K562 (cell line): ENCODE results near the gene ICAM3. TPM values are rescaled to one million over a fixed set of nuclear protein-coding genes. Genes with fewer than 3 reads are reported as not detected.

Source experiments
- EGR1 ChIP-seq: fragments of 450-650 bp; conservative IDR thresholded peaks from 2 replicates; pipeline ENCODE4 v1.6.1; 2017; ENCODE audit warnings: mild to moderate bottlenecking
- PHF21A ChIP-seq: fragments of 450-650 bp; IDR thresholded peaks from 2 replicates; pipeline ENCODE4 v1.6.1; 2017; ENCODE audit warnings: low read depth, borderline replicate concordance
- POLR2AphosphoS5 ChIP-seq: IDR thresholded peaks from 2 replicates; pipeline ENCODE4 v1.6.1; 2011; ENCODE audit warnings: mild to moderate bottlenecking, low read depth, low read length, moderate library complexity; ENCODE audit not compliant: control insufficient read depth, insufficient read depth
- PTBP1 ChIP-seq: fragments of 200-400 bp; formaldehyde crosslinking; IDR thresholded peaks from 2 replicates; pipeline ENCODE4 v1.6.1; 2017; ENCODE audit warnings: low read depth, low read length
- TAL1 ChIP-seq: fragments of 450-650 bp; IDR thresholded peaks from 2 replicates; pipeline ENCODE4 v1.6.1; 2016; ENCODE audit warnings: mild to moderate bottlenecking
- TEAD1 ChIP-seq, 2 experiments: fragments of 450-650 bp in 1 of 2; sonication (generic) in 1 of 2; formaldehyde crosslinking; IDR thresholded peaks; 2 replicates each; pipeline versions ENCODE4 v1.4.0 to v1.8.0; 2020 to 2022; ENCODE audit warnings: mild to moderate bottlenecking in 2 of 2, missing genetic modification reagents in 1 of 2
- WHSC1 ChIP-seq: IDR thresholded peaks from one replicate; pipeline ENCODE4 v1.6.1; 2012; ENCODE audit warnings: low read length, control low read depth, inconsistent platforms
- YBX1 ChIP-seq: fragments of 450-650 bp; IDR thresholded peaks from 2 replicates; pipeline ENCODE4 v1.7.1; 2016; ENCODE audit warnings: mild to moderate bottlenecking
- ZFP36 ChIP-seq: fragments of 150-350 bp; IDR thresholded peaks from 2 replicates; pipeline ENCODE4 v1.6.1; 2018; ENCODE audit warnings: low read length, low read depth; ENCODE audit not compliant: partially characterized antibody
- ZFPM2 ChIP-seq: fragments of 250-450 bp; sonication (Bioruptor Pico); IDR thresholded peaks from 2 replicates; pipeline ENCODE4 v1.5.1; 2022; ENCODE audit warnings: mild to moderate bottlenecking
- ZNF24 ChIP-seq: fragments of 450-650 bp; IDR thresholded peaks from 2 replicates; pipeline ENCODE4 v1.6.1; 2016
- ZNF436 ChIP-seq: fragments of 250-450, 450-650 bp; sonication (Bioruptor Pico); formaldehyde crosslinking; IDR thresholded peaks from 2 replicates; pipeline ENCODE4 v1.7.0; 2020; ENCODE audit warnings: mild to moderate bottlenecking
- ZSCAN29 ChIP-seq: fragments of 450-650 bp; IDR thresholded peaks from 2 replicates; pipeline ENCODE4 v1.6.1; 2017
- polyA plus RNA-seq, 8 experiments: library from polyadenylated mRNA; depleted of rRNA in 4 of 8; stranded (reverse) in 5 of 8; unstranded in 3 of 8; fragments of >200 nt; fragmentation: Nextera tagmentation in 2 of 8; fragmentation: Illumina TruSeq in 1 of 8; extraction: Ambion mirVana in 2 of 8; extraction: Trizol in 1 of 8; gene quantifications; 2 replicates each; pipeline versions ENCODE4 v1.2.1 to v1.2.3, GENCODE V29; 2011 to 2014; ENCODE audit warnings: inconsistent platforms in 1 of 8, missing spikeins in 1 of 8
- total RNA-seq, 7 experiments: library from RNA; depleted of rRNA in 6 of 7; stranded (reverse); fragments of >200 nt in 6 of 7; fragmentation: Illumina TruSeq in 2 of 7; extraction: Trizol in 2 of 7; gene quantifications; 2 replicates each; pipeline versions ENCODE4 v1.2.1 to v1.2.3, GENCODE V29; 2011 to 2021; ENCODE audit warnings: low replicate concordance in 1 of 7
- TF ChIP-seq, protein P1 (sequence below): fragments of 450-650 bp; formaldehyde crosslinking; IDR thresholded peaks from 2 replicates; pipeline ENCODE4 v1.4.0; 2020; ENCODE audit warnings: mild to moderate bottlenecking, moderate library complexity
- TF ChIP-seq, protein P2 (sequence below): fragments of 150-350 bp; conservative IDR thresholded peaks from 2 replicates; pipeline ENCODE4 v1.6.1; 2014; ENCODE audit warnings: low read length
- TF ChIP-seq, protein P3 (sequence below): fragments of 450-650 bp; IDR thresholded peaks from 2 replicates; pipeline ENCODE4 v1.6.1; 2016; ENCODE audit warnings: low read depth, mild to moderate bottlenecking, moderate library complexity
- TF ChIP-seq, protein P4 (sequence below): fragments of 200-800 bp; sonication (Bioruptor generic); IDR thresholded peaks from 2 replicates; pipeline ENCODE4 v1.6.1; 2017; ENCODE audit warnings: missing genetic modification characterization, missing compliant biosample characterization
- TF ChIP-seq, protein P5 (sequence below): fragments of 250-450 bp; sonication (Bioruptor Pico); IDR thresholded peaks from 2 replicates; pipeline ENCODE4 v1.8.0; 2021; ENCODE audit warnings: borderline replicate concordance, mild to moderate bottlenecking, moderate library complexity; ENCODE audit not compliant: poor library complexity, severe bottlenecking
- TF ChIP-seq, protein P6 (sequence below): fragments of 450-650 bp; IDR thresholded peaks from 2 replicates; pipeline ENCODE4 v1.7.0; 2016; ENCODE audit warnings: borderline replicate concordance
- TF ChIP-seq, protein P7 (sequence below), 2 experiments: fragments of 250-450 bp in 1 of 2; fragments of 450-650 bp in 1 of 2; sonication (Bioruptor Pico) in 1 of 2; IDR thresholded peaks; 2 replicates each; pipeline versions ENCODE4 v1.6.1 to v1.8.0; 2016 to 2021; ENCODE audit warnings: mild to moderate bottlenecking in 2 of 2, moderate library complexity in 2 of 2, missing compliant biosample characterization in 1 of 2, missing genetic modification characterization in 1 of 2

The ICAM3 gene
- total and polyA plus RNA-seq, 9 of the 15 experiments (the other 6 are each of a cell fraction or from before 2014, with no cell fraction given): 6.5 to 39.5 (median 24.2) TPM

DNA sequence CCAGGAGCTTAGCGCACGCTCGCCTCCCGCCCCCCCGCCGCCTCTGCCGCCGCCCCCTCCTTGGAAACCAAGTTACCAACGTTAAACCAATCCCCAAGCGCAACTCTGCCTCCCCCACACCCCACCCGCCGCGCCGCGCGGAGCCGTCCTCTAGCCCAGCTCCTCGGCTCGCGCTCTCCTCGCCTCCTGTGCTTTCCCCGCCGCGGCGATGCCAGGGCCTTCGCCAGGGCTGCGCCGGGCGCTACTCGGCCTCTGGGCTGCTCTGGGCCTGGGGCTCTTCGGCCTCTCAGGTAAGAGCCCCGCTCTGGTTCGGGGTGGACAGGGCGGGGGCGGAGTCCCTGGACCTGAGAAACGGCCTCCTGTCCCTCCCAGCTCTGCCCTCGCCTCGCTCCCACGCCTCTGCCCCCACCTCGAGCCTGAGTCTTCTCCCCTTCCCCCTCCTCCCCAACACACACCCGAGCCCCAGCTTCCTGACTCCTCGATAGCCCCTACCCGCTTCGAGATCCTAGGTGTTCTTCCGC, 49.5 kb downstream of the ICAM3 start, which contains the start of gene ICAM5 (continued):
- TF ChIP-seq POLR2AphosphoS5 (peak; percentile 37; the same call in 1 of the 2 replicates), ZFP36 (peak; percentile 29), ZNF436 (CRISPR knock-in tag) (no peak), TAL1 (no peak), ZNF24 (no peak), EGR1 (peak; percentile 94), YBX1 (no peak), TEAD1 (CRISPR knock-in tag; IDR thresholded peaks at IDR 0.05) (no peak), ZSCAN29 (no peak), WHSC1 (no peak), PTBP1 (no peak), PHF21A (no peak), ZFPM2 (CRISPR knock-in tag) (no peak)
- TF ChIP-seq, protein P1, sequence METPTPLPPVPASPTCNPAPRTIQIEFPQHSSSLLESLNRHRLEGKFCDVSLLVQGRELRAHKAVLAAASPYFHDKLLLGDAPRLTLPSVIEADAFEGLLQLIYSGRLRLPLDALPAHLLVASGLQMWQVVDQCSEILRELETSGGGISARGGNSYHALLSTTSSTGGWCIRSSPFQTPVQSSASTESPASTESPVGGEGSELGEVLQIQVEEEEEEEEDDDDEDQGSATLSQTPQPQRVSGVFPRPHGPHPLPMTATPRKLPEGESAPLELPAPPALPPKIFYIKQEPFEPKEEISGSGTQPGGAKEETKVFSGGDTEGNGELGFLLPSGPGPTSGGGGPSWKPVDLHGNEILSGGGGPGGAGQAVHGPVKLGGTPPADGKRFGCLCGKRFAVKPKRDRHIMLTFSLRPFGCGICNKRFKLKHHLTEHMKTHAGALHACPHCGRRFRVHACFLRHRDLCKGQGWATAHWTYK (CRISPR knock-in tag): no peak
- TF ChIP-seq, protein P2, sequence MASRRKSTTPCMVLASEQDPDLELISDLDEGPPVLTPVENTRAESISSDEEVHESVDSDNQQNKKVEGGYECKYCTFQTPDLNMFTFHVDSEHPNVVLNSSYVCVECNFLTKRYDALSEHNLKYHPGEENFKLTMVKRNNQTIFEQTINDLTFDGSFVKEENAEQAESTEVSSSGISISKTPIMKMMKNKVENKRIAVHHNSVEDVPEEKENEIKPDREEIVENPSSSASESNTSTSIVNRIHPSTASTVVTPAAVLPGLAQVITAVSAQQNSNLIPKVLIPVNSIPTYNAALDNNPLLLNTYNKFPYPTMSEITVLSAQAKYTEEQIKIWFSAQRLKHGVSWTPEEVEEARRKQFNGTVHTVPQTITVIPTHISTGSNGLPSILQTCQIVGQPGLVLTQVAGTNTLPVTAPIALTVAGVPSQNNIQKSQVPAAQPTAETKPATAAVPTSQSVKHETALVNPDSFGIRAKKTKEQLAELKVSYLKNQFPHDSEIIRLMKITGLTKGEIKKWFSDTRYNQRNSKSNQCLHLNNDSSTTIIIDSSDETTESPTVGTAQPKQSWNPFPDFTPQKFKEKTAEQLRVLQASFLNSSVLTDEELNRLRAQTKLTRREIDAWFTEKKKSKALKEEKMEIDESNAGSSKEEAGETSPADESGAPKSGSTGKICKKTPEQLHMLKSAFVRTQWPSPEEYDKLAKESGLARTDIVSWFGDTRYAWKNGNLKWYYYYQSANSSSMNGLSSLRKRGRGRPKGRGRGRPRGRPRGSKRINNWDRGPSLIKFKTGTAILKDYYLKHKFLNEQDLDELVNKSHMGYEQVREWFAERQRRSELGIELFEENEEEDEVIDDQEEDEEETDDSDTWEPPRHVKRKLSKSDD: no peak
- TF ChIP-seq, protein P3, sequence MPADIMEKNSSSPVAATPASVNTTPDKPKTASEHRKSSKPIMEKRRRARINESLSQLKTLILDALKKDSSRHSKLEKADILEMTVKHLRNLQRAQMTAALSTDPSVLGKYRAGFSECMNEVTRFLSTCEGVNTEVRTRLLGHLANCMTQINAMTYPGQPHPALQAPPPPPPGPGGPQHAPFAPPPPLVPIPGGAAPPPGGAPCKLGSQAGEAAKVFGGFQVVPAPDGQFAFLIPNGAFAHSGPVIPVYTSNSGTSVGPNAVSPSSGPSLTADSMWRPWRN: no peak
- TF ChIP-seq, protein P4, sequence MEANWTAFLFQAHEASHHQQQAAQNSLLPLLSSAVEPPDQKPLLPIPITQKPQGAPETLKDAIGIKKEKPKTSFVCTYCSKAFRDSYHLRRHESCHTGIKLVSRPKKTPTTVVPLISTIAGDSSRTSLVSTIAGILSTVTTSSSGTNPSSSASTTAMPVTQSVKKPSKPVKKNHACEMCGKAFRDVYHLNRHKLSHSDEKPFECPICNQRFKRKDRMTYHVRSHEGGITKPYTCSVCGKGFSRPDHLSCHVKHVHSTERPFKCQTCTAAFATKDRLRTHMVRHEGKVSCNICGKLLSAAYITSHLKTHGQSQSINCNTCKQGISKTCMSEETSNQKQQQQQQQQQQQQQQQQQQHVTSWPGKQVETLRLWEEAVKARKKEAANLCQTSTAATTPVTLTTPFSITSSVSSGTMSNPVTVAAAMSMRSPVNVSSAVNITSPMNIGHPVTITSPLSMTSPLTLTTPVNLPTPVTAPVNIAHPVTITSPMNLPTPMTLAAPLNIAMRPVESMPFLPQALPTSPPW (CRISPR knock-in tag): peak; percentile 93
- TF ChIP-seq, protein P5, sequence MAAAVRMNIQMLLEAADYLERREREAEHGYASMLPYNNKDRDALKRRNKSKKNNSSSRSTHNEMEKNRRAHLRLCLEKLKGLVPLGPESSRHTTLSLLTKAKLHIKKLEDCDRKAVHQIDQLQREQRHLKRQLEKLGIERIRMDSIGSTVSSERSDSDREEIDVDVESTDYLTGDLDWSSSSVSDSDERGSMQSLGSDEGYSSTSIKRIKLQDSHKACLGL (CRISPR knock-in tag): no peak
- TF ChIP-seq, protein P6, sequence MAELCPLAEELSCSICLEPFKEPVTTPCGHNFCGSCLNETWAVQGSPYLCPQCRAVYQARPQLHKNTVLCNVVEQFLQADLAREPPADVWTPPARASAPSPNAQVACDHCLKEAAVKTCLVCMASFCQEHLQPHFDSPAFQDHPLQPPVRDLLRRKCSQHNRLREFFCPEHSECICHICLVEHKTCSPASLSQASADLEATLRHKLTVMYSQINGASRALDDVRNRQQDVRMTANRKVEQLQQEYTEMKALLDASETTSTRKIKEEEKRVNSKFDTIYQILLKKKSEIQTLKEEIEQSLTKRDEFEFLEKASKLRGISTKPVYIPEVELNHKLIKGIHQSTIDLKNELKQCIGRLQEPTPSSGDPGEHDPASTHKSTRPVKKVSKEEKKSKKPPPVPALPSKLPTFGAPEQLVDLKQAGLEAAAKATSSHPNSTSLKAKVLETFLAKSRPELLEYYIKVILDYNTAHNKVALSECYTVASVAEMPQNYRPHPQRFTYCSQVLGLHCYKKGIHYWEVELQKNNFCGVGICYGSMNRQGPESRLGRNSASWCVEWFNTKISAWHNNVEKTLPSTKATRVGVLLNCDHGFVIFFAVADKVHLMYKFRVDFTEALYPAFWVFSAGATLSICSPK: no peak
- TF ChIP-seq, protein P7, sequence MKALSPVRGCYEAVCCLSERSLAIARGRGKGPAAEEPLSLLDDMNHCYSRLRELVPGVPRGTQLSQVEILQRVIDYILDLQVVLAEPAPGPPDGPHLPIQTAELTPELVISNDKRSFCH (CRISPR knock-in tag; IDR thresholded peaks at IDR 0.05): no peak
- TF ChIP-seq, protein P7 (tag; IDR thresholded peaks at IDR 0.05): no peak
